Measurements from ENCODE around the gene C9orf57.

GRCh38 chr9:72005451-72005850, 55.0 kb downstream of the C9orf57 start:
- TF ChIP-seq CHD7 (IDR thresholded peaks at IDR 0.05; ENCODE audit: insufficient replicate concordance, low read length) (no peak), CTCF (IDR thresholded peaks at IDR 0.05; ENCODE audit: control extremely low read depth in 1 of 3, insufficient read depth in 1 of 3, low read depth in 1 of 3, low read length in 3 of 3) (no peak), JUND (IDR thresholded peaks at IDR 0.05; ENCODE audit: low read length) (no peak), EZH2 (IDR thresholded peaks at IDR 0.05; ENCODE audit: low read depth, low read length, severe bottlenecking) (no peak), ASH2L (IDR thresholded peaks at IDR 0.05; ENCODE audit: low read length) (no peak), JUN (IDR thresholded peaks at IDR 0.05; ENCODE audit: low read depth, low read length) (no peak), SIN3A (conservative IDR thresholded peaks at IDR 0.05 in 1 of 2, IDR thresholded peaks at IDR 0.05 in 1 of 2; ENCODE audit: low read depth in 1 of 2, low read length in 2 of 2) (no peak), POLR2AphosphoS5 (IDR thresholded peaks at IDR 0.05; ENCODE audit: low read depth, low read length) (no peak)

All from H1 (cell line).